22Rv1 (cell line): Measurements from ENCODE around the gene USP17L18.
"Not testable (repeated sequence)": the region's sequence is repeated elsewhere in the genome, so short reads cannot be mapped to it uniquely, and the experiment has no call there.

Experiments
- CTCF ChIP-seq: fragments of 450-650 bp; IDR thresholded peaks from 2 replicates; pipeline ENCODE4 v1.5.1; 2017; ENCODE audit warnings: mild to moderate bottlenecking
- ZFX ChIP-seq: fragments of 450-650 bp; IDR thresholded peaks from 2 replicates; pipeline ENCODE4 v1.6.1; 2017; ENCODE audit warnings: antibody characterized with exemption, borderline replicate concordance

- TF ChIP-seq CTCF, ZFX: not testable (repeated sequence)
Measured at GRCh38 chr4:9243579-9243978, 4.9 kb upstream of the USP17L18 start, which contains the start of gene USP17L17.
